CD4-positive, alpha-beta T cell treated with Interleukin-1 beta for 1 hour (primary cell): ENCODE data around the gene CLSTN2.

Source experiments
- DNase-seq, 2 donors: peaks; one replicate each; pipeline ENCODE4 v3.0.0-alpha.2; 2020 to 2022

CLSTN2 gene

GRCh38 chr3:139935016-139935865 lies at the start of gene CLSTN2:
CLSTN2 (plus strand) TSS chr3:139935185.
- DNase-seq: no peak

DNA sequence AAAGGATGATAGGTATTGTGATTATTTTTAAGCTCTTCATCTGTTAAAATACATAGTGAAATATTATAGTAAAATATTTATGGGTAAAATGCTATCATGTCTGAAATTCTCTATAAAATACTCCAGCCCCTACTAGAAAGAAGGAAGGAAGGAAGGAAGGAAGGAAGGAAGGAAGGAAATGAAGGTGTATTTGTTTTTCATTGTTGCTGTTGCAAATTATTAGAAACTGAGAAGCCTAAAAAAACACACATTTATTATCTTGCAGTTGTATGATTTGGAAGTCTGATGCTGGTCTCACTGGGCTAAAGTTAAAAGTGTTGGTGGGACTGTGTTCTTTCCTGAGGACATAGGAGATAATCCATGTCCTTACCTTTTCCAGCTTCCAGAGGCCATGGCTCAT lies 47.6 kb upstream of the CLSTN2 start:
- DNase-seq: no peak

GRCh38 chr3:139888561-139889140 lies 46.3 kb upstream of the CLSTN2 start:
- no peak for DNase-seq

DNA sequence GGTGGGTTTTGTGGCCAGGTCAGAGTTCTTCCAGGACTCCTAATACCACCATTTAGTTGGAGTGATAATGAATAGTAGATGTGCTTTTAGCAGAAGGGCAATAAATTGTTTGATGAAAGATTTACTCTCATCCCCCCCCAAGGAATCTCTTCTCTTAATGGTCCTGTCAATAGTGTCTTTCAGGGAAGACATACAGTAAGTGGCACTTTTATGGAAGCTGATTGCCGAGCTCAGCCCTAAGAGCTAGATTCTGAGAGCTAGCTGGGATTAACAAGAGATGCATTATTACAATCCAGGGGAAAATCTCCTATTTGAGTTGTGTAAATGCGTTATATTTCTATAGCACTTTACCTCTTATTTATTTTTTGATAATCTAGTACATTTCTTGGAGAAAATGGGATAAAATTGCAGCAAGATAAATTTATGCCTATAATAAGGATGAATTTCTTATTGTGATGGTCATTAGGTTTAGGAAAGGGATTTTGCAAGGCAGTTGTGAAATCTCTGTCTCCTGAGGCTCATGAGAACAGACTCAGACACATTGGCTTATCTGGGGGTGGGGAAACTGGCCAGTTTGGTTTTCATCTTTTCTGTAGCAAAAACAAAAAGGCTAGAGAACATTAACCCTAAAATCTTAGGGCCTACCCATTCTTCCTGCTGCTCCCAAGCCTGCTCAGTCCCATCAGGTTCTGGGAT lies 41.6 kb upstream of the CLSTN2 start:
- DNase-seq: no peak

DNA sequence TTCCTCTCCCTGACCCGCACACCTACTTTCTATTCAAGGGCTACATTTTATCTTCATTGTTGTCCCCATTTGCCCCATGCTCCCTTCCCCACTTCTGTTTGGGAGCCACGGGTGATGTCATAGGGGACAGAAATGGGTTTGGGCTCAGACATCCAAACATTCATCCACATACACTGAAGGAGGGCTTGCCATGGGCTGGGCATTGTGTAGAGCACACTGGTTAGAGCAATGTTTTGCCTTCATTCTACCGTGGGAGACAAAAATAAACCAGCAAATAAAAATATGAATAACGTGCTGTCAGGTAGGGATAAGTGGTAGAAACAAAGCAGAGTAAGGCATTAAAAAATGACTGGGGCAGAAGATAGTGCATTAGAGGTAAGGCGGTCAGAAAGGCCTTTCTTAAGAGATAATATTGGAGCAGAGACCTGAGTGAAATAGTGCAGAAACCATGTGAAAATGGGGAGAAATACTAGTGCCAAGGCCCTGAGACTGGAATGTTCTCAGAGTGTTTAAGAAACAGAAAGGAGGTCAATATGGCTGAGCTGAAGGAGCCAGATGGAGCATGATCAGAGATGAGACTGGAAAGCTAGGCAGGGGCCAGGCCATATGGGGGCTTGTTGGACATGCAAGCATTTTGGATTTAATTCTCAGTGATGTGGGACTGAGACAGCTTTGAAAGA lies 40.9 kb upstream of the CLSTN2 start:
- DNase-seq: no peak

DNA sequence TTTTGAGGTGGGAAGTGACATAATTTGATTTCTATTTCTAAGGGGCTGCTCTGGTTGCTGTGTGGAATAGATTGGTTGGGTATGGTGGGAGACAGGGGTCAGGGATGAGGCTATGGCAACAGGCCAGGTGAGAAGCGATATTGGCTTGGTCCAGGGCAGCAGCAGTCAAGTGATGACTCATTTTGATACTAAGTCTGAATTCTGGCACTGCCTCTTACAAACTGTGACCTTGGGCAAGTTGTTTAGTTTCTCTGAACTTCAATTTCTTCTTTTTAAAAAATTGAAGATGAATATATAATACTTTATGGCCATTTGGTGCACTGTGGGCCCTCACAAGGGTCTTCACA lies 40.4 kb upstream of the CLSTN2 start:
- DNase-seq: no peak

DNA sequence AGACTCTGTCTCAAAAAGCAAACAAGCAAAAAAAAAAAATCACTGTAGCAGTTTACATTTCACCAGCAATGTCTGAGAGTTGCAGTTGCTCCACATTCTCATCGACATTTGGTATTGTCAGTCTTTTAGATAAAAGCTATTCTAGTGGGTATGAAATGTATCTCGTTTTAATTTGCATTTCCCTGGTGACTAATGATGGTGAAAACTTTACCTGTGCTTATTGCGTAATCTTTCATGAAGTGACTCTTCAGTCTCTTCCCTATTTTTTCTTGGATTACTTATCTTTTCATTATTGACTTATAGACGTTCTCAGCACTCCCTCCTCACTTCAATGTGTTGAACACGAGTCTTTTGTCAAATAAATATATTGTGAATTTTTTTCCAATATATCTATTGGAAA lies 37.2 kb upstream of the CLSTN2 start:
- no peak for DNase-seq

DNA sequence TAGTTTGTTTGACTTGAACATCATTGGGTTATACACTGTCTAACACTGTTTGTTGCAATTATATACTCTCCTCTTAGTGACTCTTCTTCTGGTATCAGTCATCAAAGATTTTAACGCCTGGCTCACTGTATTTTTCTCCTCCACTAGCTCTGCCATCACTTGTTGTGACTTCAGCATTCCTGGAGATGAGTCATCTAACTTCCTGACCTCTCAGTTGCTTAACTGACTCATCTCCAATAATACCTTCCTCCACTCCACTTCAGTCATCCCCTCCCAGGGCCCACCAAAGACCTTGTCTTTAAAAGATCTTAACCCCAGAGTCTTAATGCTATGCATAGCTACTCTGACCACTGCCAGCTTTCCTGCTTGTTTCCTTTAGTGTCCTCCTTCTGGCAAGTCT lies 28.6 kb upstream of the CLSTN2 start:
- no peak for DNase-seq

- no peak for DNase-seq
Measured at GRCh38 chr3:139909811-139910210, 25.2 kb upstream of the CLSTN2 start.

- no peak for DNase-seq
Measured at GRCh38 chr3:139916271-139916670, 18.7 kb upstream of the CLSTN2 start.

GRCh38 chr3:139917226-139917785 lies 17.7 kb upstream of the CLSTN2 start:
- no peak for DNase-seq

GRCh38 chr3:139928708-139929505 lies 6.1 kb upstream of the CLSTN2 start:
- no peak for DNase-seq

DNA sequence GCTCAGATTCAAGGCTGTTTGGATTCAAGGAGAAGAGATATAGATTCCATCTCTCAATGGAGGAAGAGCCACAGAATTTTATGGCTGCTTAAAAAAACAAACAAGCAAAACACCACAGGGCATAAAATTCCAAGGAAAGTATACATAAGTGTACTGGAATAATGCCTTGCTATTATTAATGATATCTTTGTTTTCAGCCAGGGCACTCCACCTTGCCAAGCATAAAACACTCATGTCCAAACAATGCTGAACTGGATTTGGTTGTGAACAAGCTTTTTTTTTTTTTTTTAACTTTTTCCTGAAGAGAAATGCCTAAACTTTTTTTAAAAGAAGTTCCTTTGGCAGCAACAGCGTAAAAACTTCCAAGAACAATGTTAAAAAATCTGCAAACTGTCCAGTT lies 4.8 kb upstream of the CLSTN2 start:
- no peak for DNase-seq

DNA sequence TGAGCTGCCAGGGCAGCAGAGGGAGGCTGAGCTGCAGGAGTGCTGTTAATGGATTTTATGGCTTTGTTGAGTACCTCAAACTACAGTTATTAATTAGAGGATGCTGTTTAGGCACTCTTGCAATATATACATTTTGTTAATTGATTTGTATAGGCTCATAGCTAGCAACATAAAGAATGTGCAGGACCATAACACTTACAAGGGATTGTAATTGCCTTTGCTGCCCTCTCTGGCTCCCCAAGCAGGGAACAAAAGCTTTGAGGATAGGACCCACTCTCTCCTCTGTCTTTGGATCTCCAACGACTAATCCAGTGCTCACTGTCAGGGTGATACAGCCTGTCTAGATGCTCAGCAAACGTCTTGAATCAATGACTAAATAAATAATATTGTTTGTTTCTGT lies 1.2 kb upstream of the CLSTN2 start:
- DNase-seq: no peak

GRCh38 chr3:139934613-139935015 lies 371 bp upstream of the CLSTN2 start:
- DNase-seq: no peak

GRCh38 chr3:139935866-139936817 lies 1.2 kb downstream of the CLSTN2 start:
- no peak for DNase-seq

DNA sequence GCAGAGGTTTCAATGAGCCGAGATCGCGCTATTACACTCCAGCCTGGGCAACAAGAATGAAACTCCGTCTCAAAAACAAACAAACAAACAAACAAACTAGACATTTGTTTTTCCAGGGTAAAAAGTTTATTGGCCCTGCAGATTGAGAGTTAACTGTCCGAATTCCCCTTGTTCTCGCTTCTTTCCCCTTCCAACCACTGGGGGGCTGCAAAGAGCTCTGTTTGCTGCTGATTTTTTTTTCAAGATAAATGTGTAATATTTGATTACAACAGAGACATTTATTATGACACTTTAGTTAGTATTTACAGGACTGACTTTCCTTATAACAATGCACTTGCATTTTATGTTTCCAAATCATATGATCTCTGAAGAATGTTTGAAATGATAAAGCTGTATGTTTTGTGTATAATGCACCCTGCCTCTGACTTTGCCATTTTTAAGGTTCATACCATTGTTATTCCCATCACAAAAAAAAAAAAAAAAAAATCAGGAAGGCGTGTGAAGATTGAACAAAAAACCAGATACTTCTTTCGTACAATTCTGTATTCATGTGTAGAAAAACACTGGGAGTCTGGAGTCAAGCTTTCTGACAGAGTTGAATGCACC lies 2.8 kb downstream of the CLSTN2 start:
- no peak for DNase-seq

DNA sequence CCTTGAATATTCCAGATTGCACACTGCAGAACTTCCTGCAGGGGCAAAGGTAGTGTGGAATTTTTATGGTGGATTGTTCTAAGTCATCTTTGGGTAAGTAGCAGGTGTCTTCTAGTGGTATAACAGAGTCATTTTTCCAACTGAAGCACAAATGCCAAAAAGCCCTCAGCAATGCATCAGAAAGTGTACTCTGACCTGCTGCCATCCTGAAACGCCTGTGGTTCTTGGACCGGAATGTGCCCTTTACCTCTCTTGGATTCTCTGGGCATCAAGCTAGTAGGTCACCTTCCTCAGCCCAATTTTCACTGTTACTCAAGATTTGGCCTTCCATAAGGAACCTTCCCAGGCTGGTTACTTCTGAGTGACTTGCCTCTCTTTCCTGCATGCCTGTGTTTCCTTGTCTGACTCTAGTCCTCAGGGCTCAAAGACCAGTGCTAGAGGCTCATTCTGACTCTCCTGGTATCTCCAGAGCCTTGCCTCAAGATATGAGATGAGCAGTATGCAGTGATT lies 4.8 kb downstream of the CLSTN2 start:
- no peak for DNase-seq

DNA sequence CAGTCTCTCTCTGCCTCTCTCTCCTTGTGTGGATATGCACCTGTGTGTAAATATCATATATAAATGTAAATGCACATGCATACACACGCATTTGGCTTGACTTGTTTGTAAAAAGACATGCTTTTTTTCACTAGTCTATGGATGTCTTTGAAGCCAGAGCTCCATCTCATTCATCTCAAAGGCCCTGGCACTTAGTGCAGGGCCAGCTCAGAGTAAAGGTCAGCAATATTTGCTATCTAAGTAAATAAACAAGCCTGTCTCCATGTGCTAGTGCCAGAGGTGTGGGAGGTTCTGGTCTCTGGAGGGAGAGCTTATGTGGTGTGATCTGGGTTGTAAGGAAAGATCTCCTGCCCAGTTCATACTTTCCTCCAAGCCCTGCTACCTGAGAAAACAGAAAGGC lies 5.6 kb downstream of the CLSTN2 start:
- no peak for DNase-seq

GRCh38 chr3:139941580-139941979 lies 6.6 kb downstream of the CLSTN2 start:
- no peak for DNase-seq
